HG03045 (cell line): Measurements from ENCODE around the gene LTBP3.

Experiments
- ATAC-seq: cut with Tn5 transposase; IDR thresholded peaks from one replicate; pipeline ENCODE4 v1.9.1; 2021; ENCODE audit warnings: mild to moderate bottlenecking, moderate library complexity; ENCODE audit not compliant: unreplicated experiment

LTBP3 gene

DNA sequence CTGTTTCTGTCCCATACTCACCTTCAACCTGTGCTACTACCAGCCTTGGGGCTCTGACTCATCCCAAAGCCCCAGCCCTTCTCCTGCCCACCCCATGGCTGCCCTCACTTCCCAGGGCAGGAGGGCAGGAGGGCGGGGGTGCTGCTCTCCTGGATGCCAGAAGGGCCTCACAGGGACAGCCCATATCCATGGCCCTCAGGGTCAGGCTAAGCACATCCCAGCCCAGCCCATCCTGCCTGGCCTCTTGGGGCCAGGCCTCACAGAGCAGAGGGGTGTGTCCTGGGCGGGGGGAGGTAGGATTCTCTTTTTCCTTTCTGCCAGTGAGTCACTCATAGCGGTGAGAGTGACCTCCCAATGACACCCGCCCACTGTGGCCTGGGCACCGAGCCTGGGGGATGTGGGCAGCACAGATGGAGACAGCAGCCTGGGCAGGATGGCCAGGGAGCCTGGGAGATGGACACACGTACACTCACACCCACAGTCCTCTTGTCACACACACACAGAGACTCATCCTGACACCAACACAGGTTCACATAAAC lies 2.4 kb downstream of the LTBP3 start:
- no peak for ATAC-seq

DNA sequence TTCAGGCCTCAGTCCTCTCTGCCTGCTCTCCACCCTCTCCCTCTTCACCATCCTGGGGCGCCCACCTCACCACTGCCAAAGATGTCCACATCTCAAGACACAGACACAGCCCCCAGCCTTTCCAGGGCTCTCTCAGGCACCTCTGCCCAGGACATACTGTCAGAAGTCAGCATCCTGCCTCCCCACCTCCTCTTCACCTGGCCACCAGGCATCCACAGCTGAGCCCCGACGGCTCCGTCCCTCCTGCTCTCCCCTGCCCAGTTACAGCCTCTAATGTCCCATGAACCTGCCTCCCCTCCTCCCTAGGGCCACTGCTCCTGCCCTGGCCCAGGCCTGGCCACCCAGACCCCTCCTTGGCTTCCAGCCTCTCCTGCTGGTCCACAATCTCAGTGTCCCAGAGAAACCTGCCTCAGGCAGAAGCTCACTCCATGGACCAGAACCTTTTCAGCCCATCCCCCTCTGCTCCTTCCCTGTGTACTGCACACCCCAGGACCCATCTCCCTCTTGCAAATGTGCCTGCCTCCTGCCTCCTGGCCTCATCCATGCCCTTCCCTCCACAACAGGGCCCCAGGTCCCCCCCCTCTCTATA lies 3.2 kb downstream of the LTBP3 start:
- ATAC-seq = no peak

DNA sequence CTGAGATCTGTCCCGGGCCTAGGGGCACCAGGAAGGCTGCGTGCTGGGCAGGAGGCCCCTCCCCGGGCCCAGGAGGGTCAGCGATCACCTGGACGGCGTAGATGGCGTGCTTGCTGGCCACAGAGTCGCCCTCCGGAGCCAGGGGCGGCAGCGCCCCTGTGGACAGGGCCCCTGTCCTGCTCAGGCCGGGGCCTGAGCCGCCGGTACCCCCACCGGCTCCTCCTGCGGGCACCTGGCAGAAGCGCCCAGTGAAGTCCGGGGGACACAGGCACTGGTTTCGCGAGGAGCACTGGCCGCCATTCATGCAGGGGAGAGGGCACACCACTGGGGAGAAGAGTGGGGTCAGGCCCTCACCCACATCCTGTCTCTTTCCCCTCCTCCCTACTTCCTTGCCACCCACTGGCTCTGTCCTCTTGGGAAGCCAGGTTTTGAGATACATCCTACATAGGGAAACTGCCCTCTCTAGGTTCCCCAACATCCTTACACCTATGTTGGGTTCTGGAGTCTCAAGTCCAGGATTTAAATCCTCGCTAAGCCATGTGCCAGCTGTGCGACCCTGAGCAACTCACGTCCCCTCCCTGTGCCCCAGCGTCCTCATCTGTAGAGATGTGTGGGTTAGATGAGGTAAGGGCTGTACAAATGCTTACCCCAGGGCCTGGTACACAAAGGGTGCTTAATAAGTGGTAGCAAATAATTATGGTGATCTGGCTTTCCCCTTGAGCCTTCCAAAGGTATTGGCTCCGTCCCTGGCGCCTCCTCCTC lies 3.9 kb downstream of the LTBP3 start:
- no peak for ATAC-seq

DNA sequence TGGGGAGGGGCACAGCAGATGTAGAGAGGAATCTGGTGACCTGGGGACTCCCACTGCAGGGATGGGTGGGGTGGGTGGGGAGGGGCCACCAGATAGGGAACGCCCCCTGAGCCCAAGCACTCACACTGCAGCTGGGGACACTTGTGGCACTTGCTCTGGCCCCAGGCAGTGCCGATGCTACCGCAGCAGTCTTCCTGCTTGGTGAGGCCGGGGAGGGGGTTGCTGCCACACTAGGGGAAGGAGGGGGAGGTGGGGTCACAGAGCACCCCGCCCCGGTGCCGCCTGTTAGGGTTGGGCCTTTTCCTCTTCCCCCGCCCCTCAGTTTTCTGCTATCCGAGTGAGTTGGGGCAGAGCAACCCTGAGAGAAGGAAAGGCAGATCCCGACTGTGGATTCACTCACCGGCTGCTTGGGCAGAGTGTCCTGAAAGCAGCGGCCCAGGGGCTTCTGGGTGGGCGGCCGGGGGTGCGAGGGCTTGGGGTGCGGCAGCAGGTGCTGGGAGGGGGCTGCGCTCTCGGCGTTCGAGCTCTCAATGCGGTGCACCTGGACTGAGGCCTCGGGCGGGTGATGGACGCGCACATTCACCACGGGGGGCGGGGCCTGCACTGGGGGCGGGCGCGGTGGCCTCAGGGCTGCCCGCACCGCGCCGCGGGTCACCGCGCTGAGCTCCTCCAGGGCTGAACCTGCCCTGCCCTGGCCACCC lies 4.7 kb downstream of the LTBP3 start:
- no peak for ATAC-seq

DNA sequence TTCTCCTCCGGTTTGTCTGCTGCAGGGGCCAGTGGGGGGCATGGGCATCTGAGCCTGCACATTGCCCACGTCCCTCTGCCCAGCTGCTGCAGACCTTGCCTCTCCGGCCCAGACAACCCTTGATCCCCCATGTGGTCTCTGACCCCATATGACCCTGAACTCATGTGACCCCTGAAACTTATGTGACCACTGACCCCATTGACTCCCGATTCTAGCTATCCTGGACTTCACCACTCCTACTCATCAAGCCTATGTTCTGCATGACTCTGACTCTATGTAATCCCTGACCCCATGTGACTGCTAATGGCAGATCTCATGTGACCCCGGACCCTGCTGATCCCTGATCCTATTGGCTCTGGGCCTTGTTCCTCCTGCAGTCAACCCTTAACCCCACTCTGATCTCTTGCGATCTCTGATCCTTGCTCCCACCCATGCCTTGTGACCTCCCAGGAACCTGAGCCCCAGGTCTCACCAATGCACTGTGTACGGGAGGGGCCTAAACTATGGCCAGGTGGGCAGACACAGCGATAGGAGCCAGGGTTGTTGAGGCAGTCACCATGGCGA lies 5.7 kb downstream of the LTBP3 start:
- no peak for ATAC-seq

DNA sequence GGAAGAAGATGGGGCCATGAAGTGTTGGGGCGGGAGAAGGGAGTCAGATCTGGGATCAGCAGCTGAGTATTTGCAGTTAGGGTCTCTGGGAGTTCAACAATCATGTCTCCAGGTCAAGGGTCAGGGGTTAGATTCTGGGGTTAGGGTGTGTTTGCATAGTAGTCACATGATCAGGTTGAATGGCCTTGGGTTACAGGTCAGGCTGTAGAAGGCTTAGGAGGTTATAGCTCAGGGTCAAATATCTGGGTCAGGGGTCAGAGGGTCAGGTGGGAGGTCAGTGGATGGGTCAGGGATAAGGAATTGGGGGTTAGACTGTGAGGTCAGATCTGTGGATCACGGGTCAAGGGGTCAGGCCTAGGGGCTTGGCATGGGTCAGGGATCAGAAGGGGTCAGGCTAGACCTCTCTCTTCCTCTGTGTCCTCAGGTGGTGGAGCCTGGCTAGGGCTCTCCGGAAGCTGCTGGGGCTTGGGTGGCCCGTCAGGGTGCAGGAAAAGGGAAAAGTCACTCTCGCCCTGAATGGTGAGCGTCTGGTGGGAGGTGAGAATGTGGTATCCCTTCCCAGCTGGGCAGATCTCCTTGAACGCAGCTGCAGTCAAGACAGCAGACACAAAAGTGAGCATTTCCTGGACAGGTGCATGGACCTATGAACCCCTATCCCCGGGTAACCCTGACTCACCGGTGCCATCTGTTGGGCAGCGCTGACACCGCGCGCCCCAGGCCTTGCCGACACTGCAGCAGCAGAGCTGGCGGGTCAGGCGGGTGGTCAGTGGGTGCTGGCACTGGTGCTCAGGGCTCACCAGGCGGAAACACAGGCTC lies 6.4 kb downstream of the LTBP3 start:
- peak; percentile 41 for ATAC-seq

DNA sequence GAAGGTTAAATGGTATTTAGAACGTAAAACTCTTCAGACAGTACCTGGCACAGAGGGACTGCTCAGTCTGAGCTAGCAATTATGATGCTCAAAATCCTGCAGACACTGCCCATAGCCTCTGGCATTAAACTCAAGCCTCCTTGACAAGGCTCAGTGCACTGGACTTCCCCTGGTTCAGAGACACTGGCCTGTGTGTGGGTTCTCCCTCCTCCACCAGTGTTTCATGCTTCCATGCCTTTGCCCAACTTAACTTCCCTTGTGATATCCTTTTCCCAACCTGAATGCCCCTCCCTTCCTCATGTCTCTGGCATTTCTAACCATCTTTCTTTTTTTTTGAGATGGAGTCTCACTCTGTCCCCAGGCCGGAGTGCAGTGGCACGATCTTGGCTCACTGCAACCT lies 9.1 kb downstream of the LTBP3 start:
- no peak for ATAC-seq

DNA sequence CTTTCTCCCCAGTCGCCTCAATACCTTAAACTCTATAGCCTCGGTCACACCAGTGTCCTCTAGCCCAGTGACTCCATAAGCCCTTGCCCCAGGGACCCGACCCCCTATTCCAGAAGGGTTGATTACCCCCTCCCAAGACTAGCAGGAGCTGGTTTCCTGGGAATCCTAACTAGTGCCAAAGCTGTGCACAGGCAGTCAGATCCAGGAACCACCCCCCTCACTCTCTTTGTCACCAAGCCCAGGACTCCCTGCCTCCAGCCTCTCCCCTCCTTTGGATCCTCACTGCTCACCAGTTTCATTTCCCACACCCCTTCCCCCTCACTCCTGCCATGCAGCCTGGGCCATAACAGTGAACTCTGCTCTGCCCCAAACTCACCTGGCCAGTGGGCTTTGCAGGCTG lies 9.8 kb downstream of the LTBP3 start:
- ATAC-seq = no peak

DNA sequence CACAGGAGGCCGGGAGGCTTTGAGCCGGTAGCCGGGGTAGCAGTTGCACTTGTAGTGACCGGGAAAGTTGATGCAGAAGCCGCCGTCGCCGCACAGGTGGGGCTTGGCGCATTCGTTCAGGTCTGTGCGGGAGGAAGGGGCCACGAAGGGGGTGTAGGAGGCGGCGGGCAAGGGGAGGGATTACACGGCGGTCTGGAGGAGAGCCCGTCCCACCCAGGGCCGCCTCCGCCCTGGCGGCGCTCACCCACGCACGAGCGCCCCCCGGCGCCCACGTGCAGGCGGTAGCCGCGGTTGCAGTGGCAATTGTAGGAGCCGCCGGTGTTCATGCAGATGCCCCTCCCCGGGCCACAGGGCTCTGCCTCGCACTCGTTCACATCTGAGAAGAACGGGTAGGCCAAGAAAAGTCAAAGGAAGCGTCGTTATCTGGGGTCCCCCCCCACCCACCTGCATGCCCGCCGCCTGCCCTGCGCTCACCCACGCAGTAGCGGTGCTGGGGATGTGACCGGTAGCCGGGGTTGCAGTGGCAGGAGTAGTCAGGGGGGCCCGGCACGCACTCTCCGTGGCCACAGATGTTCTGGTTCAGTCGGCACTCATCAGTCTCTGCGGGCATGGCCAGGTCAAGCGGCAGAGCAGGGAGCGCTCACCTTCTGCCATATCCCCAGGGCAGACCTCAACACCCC lies 10.6 kb downstream of the LTBP3 start:
- no peak for ATAC-seq

DNA sequence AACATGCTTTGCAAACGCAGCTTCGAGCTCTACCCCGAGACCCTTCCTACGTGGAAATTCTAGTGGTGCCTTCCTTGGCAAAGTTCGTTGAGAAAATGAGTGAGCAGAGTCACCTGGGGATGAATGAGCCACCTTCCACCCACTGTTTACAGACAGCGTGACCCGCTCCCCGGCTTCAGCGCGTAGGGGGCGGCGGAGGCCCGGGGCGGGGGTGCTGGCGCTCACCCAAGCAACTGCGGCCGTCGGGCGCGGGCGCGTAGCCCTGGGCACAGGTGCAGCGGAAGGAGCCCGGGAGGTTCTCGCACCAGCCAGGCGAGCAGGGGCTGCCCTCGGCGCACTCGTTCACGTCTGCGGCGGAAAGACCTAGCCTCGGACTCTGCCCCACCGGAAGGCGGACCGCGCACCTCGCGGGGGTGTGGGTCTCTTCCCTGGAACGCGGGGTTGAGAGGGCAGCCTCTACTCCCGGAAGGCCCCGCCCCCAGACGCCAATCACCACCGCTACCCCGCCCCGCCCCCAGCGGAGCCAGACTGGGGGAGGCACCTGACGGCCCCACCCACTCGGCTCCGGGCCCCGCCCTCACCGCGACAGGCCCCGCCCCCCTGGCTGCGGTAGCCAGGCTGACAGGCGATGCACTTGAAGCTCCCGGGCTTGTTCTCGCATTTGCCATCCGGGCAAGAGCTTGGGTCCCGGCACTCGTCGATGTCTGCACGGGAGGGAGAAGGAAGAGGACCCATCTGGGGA lies 11.8 kb downstream of the LTBP3 start:
- peak; percentile 64 for ATAC-seq

DNA sequence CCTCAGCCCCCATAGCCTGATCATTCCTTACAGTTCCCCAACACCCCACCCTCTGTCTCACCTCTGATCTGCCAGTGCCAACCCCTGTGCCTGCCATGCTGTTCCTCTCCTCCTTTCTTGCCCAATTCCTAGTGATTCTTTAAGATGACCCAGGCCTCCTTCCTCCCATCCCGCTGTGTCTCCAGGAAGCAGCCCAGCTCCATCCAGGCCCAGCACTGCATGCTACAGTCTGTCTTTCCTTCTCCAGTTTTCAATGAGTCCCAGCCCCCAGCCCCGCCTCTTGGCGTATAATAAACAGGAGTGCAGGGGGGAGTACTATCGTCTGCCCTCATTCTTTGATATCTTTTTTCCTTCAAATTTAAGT lies 12.3 kb downstream of the LTBP3 start:
- no peak for ATAC-seq

DNA sequence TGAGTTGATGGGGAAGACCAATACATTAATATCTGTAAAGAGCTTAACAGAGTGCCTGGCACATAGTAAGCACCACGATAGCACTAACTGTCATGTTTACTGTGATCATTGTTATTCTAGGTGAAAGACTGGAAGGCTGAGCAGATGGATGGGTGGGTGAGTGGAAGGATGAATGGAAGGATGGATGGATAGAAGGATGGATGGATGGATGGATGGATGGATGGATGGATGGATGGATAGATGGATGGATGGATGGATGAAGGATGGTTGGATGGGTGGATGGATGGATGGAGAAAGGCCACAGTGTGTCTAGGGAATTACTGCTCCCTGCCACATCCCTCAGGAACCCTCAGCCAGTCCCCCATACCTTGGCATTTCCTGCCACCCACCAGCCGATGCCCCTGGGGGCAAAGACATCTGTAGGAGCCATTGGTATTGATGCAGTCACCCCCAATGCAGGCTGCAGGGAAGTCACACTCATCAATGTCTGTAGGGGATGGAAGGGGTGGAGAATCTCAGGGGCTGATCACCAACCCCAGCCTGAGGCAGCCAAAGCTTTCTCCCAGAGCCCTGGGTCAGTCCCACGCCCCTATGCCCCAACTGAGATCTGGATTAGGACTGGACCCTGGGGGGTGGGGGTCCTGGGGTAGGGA lies 15.3 kb downstream of the LTBP3 start:
- no peak for ATAC-seq

DNA sequence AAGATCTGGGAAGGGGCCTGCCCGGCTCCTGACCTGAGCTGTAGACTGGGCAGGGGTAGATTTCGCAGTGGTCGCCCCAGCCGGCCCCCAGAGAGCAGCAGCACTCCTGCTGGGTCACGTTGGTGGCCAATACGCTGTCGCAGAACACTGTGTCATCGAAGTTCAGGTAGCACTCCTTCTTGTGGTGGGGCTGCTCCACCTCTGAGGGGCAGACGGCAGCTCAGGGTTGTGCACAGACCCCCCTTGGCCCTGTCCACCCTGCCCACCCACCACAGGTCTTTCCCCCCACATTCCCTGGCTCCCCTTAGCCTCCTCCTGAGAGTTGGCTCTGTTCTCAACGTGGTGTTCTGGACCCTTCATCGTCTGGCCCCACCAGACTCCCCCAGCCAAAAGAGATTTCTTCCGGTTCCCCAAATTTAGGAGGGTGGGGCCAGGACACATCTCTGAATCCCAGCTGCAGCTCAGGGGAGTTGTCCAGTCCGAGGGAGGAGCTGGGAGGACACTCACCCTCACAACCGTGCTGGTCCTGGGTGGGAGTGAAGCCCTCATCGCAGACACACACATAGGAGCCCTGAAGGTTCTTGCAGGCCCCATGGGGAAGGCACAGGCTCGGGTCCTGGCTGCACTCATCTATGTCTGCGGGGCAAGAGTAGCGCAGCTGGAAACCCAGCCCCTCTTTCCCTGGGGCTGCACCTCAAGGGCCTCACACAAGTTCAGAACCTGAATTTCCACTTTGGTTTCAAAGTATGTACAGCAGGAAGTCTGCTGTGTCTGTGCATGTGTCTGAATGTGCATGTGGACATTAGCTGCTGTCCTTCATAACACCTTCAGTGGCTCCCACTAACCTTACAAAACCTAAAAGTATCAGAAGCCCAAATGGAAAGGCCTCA lies 16.8 kb downstream of the LTBP3 start:
- no peak for ATAC-seq

DNA sequence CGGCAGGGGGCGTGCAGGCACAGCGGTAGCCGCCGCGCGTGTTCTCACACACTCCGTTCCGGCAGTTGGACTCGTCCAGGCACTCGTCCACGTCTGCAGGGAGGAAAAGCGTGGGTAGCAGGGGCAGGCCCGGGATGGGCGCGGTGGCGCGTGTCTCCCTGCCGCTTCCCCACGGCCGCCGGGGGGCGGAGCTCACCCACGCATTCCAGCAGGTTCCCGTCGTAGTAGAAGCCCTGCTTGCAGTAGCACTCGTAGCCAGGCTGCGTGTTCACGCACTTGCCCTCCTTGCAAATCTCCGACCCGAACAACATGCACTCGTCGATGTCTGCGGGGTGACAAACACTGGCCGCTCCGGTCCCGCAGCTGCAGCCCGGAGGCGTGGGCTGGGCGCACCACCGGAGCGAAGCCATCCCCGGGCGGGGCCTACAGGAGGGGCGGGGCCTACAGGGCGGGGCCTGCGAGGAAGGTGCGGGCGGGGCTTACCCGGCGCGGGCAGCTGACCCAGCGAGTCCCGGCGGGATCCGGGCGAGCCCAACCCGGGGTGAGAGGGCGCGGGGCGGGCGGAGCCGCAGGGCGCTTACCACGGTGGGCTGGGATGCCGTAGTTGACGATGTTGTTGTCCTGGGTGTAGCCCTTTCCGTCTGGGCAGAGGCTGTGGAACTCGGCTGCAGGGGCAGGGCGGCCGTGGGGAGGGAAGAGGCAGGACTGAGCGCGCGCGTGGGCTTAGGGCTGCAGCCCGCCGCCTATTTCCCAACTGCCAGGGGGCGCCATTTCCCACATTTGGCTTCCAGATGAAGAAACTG lies 17.7 kb downstream of the LTBP3 start:
- peak; percentile 56 for ATAC-seq

DNA sequence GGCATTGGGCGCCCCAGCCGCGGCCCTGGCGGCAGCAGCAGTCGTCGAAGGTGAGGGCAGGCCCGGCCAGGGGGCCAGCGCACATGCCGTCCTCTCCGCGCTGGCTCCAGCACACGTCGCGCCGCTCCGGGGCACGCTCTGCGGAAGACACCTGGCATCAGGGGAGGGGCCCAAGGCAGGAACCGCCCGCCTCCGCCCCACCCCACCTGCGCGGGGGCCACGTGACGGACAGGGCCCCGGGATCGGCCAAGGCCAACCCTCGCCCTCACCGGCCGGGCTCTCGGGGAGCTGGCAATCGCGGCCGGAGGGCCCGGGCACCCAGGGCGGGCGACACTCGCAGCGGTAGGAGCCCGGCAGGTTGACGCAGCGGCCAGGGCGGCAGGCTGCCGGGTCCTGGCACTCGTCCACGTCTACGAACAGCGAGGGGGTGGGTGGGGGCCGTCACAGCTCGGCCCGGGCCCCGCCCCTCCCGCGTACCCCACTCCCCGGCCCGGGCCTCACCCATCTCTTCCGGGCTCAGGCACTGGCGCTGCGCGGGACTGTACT lies 18.3 kb downstream of the LTBP3 start:
- ATAC-seq = peak; percentile 46

DNA sequence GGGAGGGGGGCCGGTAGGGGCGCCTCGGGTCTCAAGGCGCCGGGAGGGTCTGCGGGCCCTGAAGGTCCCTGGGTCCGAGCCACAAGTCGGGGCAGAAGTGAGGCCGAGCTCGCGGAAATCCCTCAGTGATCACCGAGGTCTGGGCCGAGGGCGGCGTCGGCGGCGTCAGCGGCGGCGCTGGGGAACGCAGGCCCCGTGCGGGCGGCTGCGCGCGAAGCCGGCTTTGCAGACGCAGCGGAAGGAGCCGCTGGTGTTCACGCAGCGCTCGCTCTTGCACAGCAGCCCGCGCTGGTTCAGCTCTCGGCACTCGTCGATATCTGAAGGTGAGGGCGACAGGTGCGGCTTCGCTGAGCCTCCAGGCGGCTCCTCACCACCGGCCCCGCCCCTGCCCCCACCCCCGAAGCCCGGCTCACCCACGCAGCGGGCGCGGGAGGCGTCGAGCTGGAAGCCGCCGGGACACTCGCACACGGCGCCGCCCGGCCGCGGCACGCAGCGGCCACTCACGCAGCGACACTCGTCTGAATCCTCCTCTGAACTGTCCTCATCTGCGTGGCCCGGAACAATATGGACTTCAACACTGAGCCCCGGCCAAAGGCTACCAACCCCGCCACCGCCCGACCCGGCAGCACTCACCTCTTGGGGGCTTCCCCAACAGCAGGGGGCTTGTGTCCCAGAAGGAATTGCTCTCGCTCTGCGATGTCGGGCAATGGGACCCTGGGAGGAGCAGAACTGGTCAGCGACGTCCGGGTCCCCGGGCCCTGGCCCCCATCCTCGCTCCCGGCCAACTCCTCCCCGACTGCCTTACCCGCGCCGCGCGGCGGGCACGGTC lies 19.0 kb downstream of the LTBP3 start:
- ATAC-seq = no peak
